ENCODE results near the gene ADAMTS2.

Gene ADAMTS2

DNA sequence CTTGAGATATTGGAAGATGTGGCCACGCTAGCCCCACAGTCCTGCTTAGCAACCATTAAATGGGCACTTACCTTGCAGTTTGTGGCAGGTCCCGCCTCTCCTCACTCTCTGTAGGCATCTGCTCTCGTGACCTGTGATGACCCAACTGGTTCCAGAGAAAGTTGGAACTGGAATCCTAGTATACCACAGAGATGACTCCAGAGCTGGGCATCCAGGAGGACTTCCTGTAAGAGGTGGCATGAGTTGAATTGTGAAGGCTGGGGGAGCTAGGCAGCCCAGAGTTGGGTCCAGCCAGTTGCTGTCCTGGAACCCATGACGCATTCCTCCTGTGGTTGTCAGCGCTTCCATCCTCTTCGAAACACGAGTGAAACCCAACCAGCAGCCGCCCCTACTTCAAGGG lies 1.6 kb upstream of the ADAMTS2 start:
- TF ChIP-seq, protein P1, sequence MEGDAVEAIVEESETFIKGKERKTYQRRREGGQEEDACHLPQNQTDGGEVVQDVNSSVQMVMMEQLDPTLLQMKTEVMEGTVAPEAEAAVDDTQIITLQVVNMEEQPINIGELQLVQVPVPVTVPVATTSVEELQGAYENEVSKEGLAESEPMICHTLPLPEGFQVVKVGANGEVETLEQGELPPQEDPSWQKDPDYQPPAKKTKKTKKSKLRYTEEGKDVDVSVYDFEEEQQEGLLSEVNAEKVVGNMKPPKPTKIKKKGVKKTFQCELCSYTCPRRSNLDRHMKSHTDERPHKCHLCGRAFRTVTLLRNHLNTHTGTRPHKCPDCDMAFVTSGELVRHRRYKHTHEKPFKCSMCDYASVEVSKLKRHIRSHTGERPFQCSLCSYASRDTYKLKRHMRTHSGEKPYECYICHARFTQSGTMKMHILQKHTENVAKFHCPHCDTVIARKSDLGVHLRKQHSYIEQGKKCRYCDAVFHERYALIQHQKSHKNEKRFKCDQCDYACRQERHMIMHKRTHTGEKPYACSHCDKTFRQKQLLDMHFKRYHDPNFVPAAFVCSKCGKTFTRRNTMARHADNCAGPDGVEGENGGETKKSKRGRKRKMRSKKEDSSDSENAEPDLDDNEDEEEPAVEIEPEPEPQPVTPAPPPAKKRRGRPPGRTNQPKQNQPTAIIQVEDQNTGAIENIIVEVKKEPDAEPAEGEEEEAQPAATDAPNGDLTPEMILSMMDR (conservative IDR thresholded peaks at IDR 0.05) = no peak

DNA sequence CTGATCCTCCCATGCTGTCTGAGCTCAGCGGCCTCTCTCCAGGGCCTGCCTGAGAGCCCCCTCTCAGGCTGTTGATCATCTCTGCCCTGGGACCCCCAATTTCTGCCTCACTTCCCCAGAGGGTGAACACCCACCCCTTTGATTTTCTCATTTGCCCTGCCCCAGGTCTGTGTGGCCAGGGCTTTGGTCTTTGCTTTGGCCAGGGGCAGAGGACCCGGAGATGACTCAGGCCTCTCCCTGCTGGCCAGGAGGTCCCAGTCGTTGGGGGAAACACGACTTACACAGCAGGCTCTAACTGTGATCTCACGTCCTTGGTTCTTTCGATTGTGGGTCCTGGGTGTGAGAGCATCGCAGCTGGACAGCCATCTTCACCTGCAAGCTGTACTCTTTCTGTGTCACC lies 1.1 kb upstream of the ADAMTS2 start:
- TF ChIP-seq, protein P1 (conservative IDR thresholded peaks at IDR 0.05) = no peak
- no peak overlapping the region for H3K27ac ChIP-seq

More for the DNA sequence above, 1.6 kb upstream of the ADAMTS2 start:
- H3K27ac ChIP-seq = no peak overlapping the region

DNA sequence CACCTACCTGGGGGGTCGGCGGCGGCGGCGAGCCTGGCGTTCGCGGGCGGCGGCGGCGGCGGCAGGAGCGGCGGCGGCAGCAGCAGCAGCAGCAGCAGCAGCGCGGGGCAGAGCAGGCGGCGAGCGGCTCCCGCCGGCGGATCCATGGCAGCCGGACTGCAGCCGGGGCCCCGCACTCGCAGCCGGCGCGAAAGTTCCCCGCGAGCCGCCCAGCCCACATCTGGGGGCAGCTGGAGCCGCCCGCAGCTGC lies 153 bp downstream of the ADAMTS2 start:
- TF ChIP-seq, protein P1 (conservative IDR thresholded peaks at IDR 0.05) = no peak
- peak overlapping the region; percentile 45; the same call in 1 of the 2 replicates for H3K27ac ChIP-seq

DNA sequence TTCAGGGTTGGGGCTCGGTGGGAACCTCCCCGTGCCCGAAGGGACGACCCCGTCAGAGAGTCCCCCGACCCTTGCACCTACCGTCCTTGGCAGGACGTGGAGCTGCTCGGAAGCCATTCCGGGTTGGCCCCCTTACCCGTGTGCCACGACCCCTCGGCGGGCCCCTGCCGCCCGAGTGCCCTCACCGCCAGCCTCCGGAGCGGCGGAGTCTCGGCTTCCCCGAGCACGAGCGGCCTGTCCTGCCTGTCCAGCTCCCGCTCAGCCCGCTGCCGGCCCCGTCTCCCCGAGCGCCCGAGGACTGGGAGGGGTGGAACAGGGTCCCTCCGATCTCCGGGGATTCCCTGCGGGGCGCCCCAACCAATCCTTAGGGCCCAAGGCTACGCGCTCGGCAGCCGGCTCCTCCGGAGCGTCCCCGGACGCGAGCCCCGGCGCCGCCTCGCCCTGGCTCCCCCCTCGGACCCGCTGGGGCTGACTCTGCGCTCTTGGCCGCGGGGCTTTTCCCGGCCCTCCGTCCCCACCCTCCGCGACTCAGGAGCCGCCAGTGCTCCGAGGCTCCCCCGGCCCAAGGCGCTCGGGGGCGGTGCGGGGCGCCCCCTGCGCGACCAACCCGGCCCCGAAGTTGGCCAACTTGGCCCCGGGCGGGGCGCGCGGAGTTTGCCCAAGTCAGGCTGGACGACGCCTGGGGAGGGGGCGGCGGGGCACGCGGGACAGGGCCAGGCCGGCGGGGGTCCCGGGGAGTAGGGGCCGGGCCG lies 654 bp downstream of the ADAMTS2 start:
- H3K27ac ChIP-seq = peak overlapping the region; percentile 45; the same call in 1 of the 2 replicates
- TF ChIP-seq, protein P1 (conservative IDR thresholded peaks at IDR 0.05) = no peak

DNA sequence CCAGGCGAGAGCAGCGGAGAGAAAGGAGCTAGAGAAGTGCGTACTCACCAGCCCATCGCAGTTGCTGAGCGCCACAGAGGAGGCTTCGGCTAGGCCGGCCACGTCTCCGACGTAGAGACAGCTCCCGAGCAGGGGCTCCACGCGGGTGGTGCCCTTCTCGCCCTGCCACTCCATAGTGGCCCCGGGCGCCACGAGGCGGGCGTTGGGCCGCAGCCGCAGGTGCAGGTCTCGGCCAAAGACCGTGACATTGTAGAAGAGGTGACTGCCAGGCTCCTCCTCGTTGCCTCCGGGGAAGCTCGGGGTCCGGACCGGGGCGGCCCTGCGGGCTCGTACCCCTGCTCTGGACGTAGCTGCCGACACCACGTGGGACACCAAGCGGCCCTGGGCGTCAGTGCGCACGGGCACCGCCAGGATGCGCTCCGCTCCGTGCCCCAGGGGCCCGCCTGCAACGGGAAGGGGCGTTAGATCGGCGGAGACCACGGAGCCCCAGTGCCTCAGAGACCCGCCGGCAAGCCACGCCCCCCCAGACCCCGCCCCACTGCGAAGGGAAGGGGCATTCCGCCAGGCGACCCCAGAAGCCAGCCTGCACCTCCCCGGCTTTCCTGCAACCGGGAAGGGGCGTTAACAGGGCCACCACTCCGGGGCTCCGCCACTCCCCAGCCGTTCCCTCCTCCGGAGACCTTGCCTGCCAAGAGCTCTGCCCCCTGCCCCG lies 1.4 kb downstream of the ADAMTS2 start:
- TF ChIP-seq, protein P1 (conservative IDR thresholded peaks at IDR 0.05) = peak; percentile 81
- peak overlapping the region; percentile 45; the same call in 1 of the 2 replicates for H3K27ac ChIP-seq

DNA sequence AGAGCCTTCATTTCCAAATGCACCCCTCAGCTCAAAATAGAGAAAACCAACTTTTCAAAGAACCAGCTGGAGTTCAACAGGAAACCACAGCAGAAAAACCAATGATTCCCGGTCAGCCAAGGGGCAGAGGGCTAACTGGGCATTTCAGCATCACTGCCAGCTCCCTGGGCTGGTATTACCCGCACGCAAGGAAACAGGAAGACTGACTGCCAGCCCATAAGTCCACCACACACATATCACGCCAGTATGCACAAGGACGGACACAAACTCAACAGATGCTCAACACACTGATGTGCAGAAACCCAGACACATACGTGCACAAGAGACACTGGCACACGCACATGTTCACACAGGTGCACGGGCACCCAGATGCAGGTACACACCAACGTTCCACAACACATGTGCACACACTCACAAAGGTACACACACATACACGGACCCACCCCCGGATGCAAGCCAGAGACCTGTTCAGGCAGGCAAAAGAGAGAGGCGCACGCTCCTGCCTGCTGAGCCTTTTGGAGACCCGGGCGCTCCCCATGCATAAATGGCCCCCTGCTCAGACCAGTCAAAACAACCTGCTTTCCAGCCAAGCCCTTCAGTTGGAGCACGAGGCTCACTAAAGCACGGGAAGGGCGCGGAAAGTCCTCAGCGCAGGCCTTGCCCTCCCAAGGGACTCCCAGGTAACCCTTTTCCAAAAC lies 2.1 kb downstream of the ADAMTS2 start:
- H3K27ac ChIP-seq = peak overlapping the region; percentile 45; the same call in 1 of the 2 replicates
- TF ChIP-seq, protein P1 (conservative IDR thresholded peaks at IDR 0.05) = no peak

DNA sequence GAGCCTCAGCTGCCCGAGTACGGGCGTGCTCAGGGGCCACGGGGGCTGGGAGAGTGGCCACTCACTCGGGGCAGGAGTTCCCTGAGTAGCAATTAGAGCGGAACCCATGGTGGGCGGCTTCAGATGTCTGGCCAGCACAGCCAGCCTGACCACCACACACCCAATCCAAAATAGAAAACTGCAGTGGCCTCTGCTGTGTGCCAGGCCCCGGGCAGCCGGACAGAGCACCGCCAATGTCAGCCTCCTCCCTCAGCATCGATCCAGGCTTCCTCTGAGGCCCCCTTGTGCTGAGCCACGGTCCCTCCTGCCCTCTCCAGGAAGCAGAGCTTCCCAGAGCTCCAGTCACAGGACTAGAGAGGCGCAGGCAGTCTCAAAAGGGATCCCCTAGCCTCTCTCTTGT lies 2.7 kb downstream of the ADAMTS2 start:
- TF ChIP-seq, protein P1 (conservative IDR thresholded peaks at IDR 0.05) = no peak
- H3K27ac ChIP-seq = no peak overlapping the region

Data from VCaP (cell line).